Kidney (tissue), 14 donors: Measurements from ENCODE around the gene GRAP2. TPM values are rescaled to one million over a fixed set of nuclear protein-coding genes. Genes with fewer than 3 reads are reported as not detected.

Source experiments
- DNase-seq, 5 donors: peaks; one replicate each; pipeline ENCODE4 v3.0.0-alpha.2; 2013 to 2020
- FAIRE-seq: peaks from 2 replicates; lab custom pipeline; 2012; peaks lifted over from hg19 to GRCh38; lab: Jason Lieb, UNC
- H3K27ac ChIP-seq, 2 donors: one replicate each; pipeline ENCODE4 v1.7.0; 2013; ENCODE audit warnings: low read depth in 2 of 2, low read length in 2 of 2, inconsistent platforms in 1 of 2
- H3K27me3 ChIP-seq: one replicate; pipeline ENCODE4 v1.7.1; 2013; ENCODE audit warnings: low read length, inconsistent platforms; ENCODE audit not compliant: control insufficient read depth, insufficient read depth
- H3K36me3 ChIP-seq, 3 donors: one replicate each; pipeline versions ENCODE4 v1.7.0 to v1.7.1; 2013; ENCODE audit warnings: low read length in 3 of 3, control low read depth in 1 of 3, inconsistent platforms in 1 of 3; ENCODE audit not compliant: insufficient read depth in 3 of 3, control insufficient read depth in 2 of 3
- H3K4me1 ChIP-seq, 3 donors: one replicate each; pipeline versions ENCODE4 v1.7.0 to v1.7.1; 2013; ENCODE audit warnings: low read length in 3 of 3, inconsistent platforms in 1 of 3, low read depth in 1 of 3; ENCODE audit not compliant: control insufficient read depth in 2 of 3, insufficient read depth in 2 of 3
- H3K4me3 ChIP-seq, 3 donors: one replicate each; pipeline versions ENCODE4 v1.7.0 to v1.8.1; 2013; ENCODE audit warnings: low read length in 3 of 3, control low read depth in 1 of 3, inconsistent platforms in 1 of 3
- H3K9ac ChIP-seq, 3 donors: one replicate each; pipeline versions ENCODE4 v1.7.0 to v1.7.1; 2013; ENCODE audit warnings: low read length in 3 of 3, control low read depth in 1 of 3, inconsistent platforms in 1 of 3
- H3K9me3 ChIP-seq, 3 donors: one replicate each; pipeline versions ENCODE4 v1.7.0 to v1.7.1; 2013; ENCODE audit warnings: low read length in 3 of 3, control low read depth in 1 of 3, inconsistent platforms in 1 of 3; ENCODE audit not compliant: control insufficient read depth in 2 of 3, insufficient read depth in 1 of 3
- CTCF ChIP-seq: IDR thresholded peaks from 3 replicates; pipeline ENCODE4 v1.5.1; 2012; ENCODE audit warnings: mild to moderate bottlenecking, moderate library complexity, borderline replicate concordance; ENCODE audit not compliant: insufficient read depth; ENCODE audit errors: extremely low read depth
- intact Hi-C: fragments of 100-400 bp; cut with DNase I; formaldehyde crosslinking; loops from one replicate; pipeline ENCODE4 v1.11.1; 2022
- polyA plus RNA-seq: library from polyadenylated mRNA; stranded (reverse); fragments of 350-450 nt; fragmentation: Illumina TruSeq; extraction: RNeasy Lipid Tissue Mini Kit (QIAGEN cat#74804); gene quantifications from one replicate; pipeline ENCODE4 v1.2.3, GENCODE V29; 2014; ENCODE audit warnings: low read depth, low replicate concordance; ENCODE audit not compliant: insufficient read depth
- total RNA-seq: library from RNA; stranded (reverse); fragmentation: NEBNext Ultra II Directional; extraction: Animal tissue kit (Norgen Biotek cat#: 25700); gene quantifications from one replicate; pipeline ENCODE4 v1.2.1, GENCODE V29; 2021
- donor health status: control.
- donor health status: control.
- donor health status: control.
- donor health status: control.
- donor health status: control.
- donor health status: DM: yes; HTN: yes; CAD: no.
- donor health status: Normal renal cell carcinoma (clear cell type).

Gene GRAP2
- total and polyA plus RNA-seq, 2 donors from 2014 or later, result 0.73 to 9.7 TPM

GRCh38 chr22:39965748-39966147 is 64.9 kb downstream of the GRAP2 start:
- Histone ChIP-seq H3K9me3 (no peaks in the 10 kb centered on the region), H3K27ac (no peak overlapping the region), H3K27me3 (no peaks in the 10 kb centered on the region), H3K4me1 (peaks cover 0 to 4% (median 0%) of the 10 kb centered on the region in 3 donors), H3K9ac (no peak overlapping the region), H3K4me3 (no peak overlapping the region), H3K36me3 (no peaks in the 10 kb centered on the region)
- DNase-seq (no peak), FAIRE-seq (no peak)
- intact Hi-C loops, result no loop called here
- TF ChIP-seq CTCF, result no peak

GRCh38 chr22:39966470-39966869 is 65.6 kb downstream of the GRAP2 start:
- Histone ChIP-seq H3K36me3 (no peaks in the 10 kb centered on the region), H3K9ac (no peak overlapping the region), H3K4me3 (no peak overlapping the region), H3K27me3 (no peaks in the 10 kb centered on the region), H3K4me1 (peaks cover 0 to 4% (median 0%) of the 10 kb centered on the region in 3 donors), H3K27ac (no peak overlapping the region), H3K9me3 (no peaks in the 10 kb centered on the region)
- DNase-seq (no peak), FAIRE-seq (no peak)
- no peak for TF ChIP-seq CTCF
- intact Hi-C loops, result no loop called here

GRCh38 chr22:39967103-39967829 is 66.4 kb downstream of the GRAP2 start:
- Histone ChIP-seq H3K36me3 (no peaks in the 10 kb centered on the region), H3K9me3 (no peaks in the 10 kb centered on the region), H3K27ac (no peak overlapping the region), H3K9ac (no peak overlapping the region), H3K4me3 (no peak overlapping the region), H3K4me1 (peaks cover 0 to 4% (median 0%) of the 10 kb centered on the region in 3 donors), H3K27me3 (no peaks in the 10 kb centered on the region)
- FAIRE-seq (no peak), DNase-seq (no peak)
- TF ChIP-seq CTCF, result no peak
- intact Hi-C loops, result no loop called here
